GM23338 (cell line): Measurements from ENCODE around the gene TRIB2. TPM values are rescaled to one million over a fixed set of nuclear protein-coding genes. Genes with fewer than 3 reads are reported as not detected.

Experiments used
- ATAC-seq: fragments of 200-7000 bp; cut with Tn5 transposase; 3 replicates; pipeline ENCODE4 v1.9.1; 2020
- DNase-seq: peaks from one replicate; pipeline ENCODE4 v3.0.0-alpha.2; 2015; ENCODE audit warnings: low spot score
- H2AFZ ChIP-seq: fragments of 200-600 bp; sonication (generic); 2 replicates; pipeline ENCODE4 v1.8.0; 2016; ENCODE audit warnings: antibody characterized with exemption, mild to moderate bottlenecking, moderate library complexity
- H3F3A ChIP-seq: fragments of 200-600 bp; sonication (generic); replicated peaks from 2 replicates; pipeline ENCODE4 v1.8.0; 2017; ENCODE audit warnings: antibody characterized with exemption, mixed run types, low read depth
- H3K27ac ChIP-seq: fragments of 200-600 bp; sonication (generic); 2 replicates; pipeline ENCODE4 v1.6.1; 2016; ENCODE audit warnings: low read depth
- H3K27me3 ChIP-seq: fragments of 200-600 bp; sonication (generic); 2 replicates; pipeline ENCODE4 v1.8.0; 2016; ENCODE audit warnings: mild to moderate bottlenecking, mixed run types, moderate library complexity; ENCODE audit not compliant: insufficient read depth
- H3K36me3 ChIP-seq: fragments of 200-600 bp; sonication (generic); 2 replicates; pipeline ENCODE4 v1.8.0; 2016; ENCODE audit warnings: mild to moderate bottlenecking; ENCODE audit not compliant: insufficient read depth
- H3K4me1 ChIP-seq: fragments of 200-600 bp; sonication (generic); 2 replicates; pipeline ENCODE4 v1.8.0; 2016; ENCODE audit warnings: mild to moderate bottlenecking, moderate library complexity; ENCODE audit not compliant: insufficient read depth
- H3K4me2 ChIP-seq: fragments of 200-600 bp; sonication (generic); 2 replicates; pipeline ENCODE4 v1.7.1; 2017; ENCODE audit warnings: mixed run types
- H3K4me3 ChIP-seq: fragments of 200-600 bp; sonication (generic); 2 replicates; pipeline ENCODE4 v1.6.1; 2016; ENCODE audit warnings: mixed run types
- H3K79me2 ChIP-seq: fragments of 200-600 bp; sonication (generic); replicated peaks from 2 replicates; pipeline ENCODE4 v1.8.0; 2017; ENCODE audit warnings: mild to moderate bottlenecking; ENCODE audit not compliant: insufficient read depth
- H3K9me2 ChIP-seq: fragments of 200-600 bp; sonication (generic); 2 replicates; pipeline ENCODE4 v1.8.0; 2017; ENCODE audit not compliant: insufficient read depth
- H4K20me1 ChIP-seq: fragments of 200-600 bp; sonication (generic); replicated peaks from 2 replicates; pipeline ENCODE4 v1.8.0; 2017; ENCODE audit warnings: mild to moderate bottlenecking; ENCODE audit not compliant: insufficient read depth
- H3K27ac Mint-ChIP-seq: 2 replicates; pipeline ENCODE4 v1.8.0; 2020; ENCODE audit warnings: inconsistent platforms, mild to moderate bottlenecking, moderate library complexity, mixed read lengths
- H3K27me3 Mint-ChIP-seq: 3 replicates; pipeline ENCODE4 v1.8.0; 2022; ENCODE audit warnings: low read depth, mild to moderate bottlenecking, moderate library complexity, mixed read lengths, inconsistent platforms; ENCODE audit not compliant: insufficient read depth, poor library complexity
- H3K36me3 Mint-ChIP-seq: 3 replicates; pipeline ENCODE4 v1.8.0; 2021; ENCODE audit warnings: low read depth, mild to moderate bottlenecking, inconsistent platforms, moderate library complexity, mixed read lengths
- H3K4me1 Mint-ChIP-seq: 3 replicates; pipeline ENCODE4 v1.8.0; 2020; ENCODE audit warnings: mild to moderate bottlenecking, inconsistent platforms, mixed read lengths
- H3K4me3 Mint-ChIP-seq: 3 replicates; pipeline ENCODE4 v1.8.0; 2021; ENCODE audit warnings: moderate library complexity, mild to moderate bottlenecking, inconsistent platforms, mixed read lengths
- H3K9me3 Mint-ChIP-seq: 3 replicates; pipeline ENCODE4 v1.8.0; 2020; ENCODE audit warnings: moderate library complexity, mild to moderate bottlenecking, inconsistent platforms, mixed read lengths
- CREB1 ChIP-seq: fragments of 250-450 bp; sonication (Bioruptor Pico); IDR thresholded peaks from 2 replicates; pipeline ENCODE4 v1.5.0; 2020; ENCODE audit warnings: low read depth, mild to moderate bottlenecking, moderate library complexity
- EZH2phosphoT487 ChIP-seq: fragments of 200-600 bp; sonication (generic); IDR thresholded peaks from one replicate; pipeline ENCODE4 v1.8.1; 2018; ENCODE audit warnings: antibody characterized with exemption; ENCODE audit not compliant: unreplicated experiment
- STAT1 ChIP-seq: IDR thresholded peaks from one replicate; pipeline ENCODE4 v1.6.1; 2016; ENCODE audit warnings: antibody characterized with exemption; ENCODE audit not compliant: unreplicated experiment
- polyA plus RNA-seq: library from polyadenylated mRNA; unstranded; fragments of >200 nt; fragmentation: Nextera tagmentation; extraction: Ambion mirVana; gene quantifications from 2 replicates; pipeline ENCODE4 v1.2.1, GENCODE V29; 2016
- total RNA-seq: library from RNA; depleted of rRNA; stranded (reverse); fragments of >200 nt; shearing (Covaris generic); gene quantifications from 2 replicates; pipeline ENCODE4 v1.2.3, GENCODE V29; 2014
- TF ChIP-seq, protein P1 (sequence below): IDR thresholded peaks from one replicate; pipeline ENCODE4 v1.6.1; 2018; ENCODE audit warnings: antibody characterized with exemption; ENCODE audit not compliant: unreplicated experiment
- TF ChIP-seq, protein P2 (sequence below), 2 experiments: fragments of 200-600 bp in 1 of 2; sonication (generic) in 1 of 2; conservative IDR thresholded peaks; 2 replicates each; pipeline versions ENCODE4 v1.5.1 to v1.6.1; 2016 to 2017; ENCODE audit warnings: antibody characterized with exemption in 2 of 2, low read depth in 2 of 2, mild to moderate bottlenecking in 2 of 2, moderate library complexity in 1 of 2
- TF ChIP-seq, protein P3 (sequence below): fragments of 250-450 bp; sonication (Bioruptor Pico); IDR thresholded peaks from 2 replicates; pipeline ENCODE4 v1.5.0; 2020; ENCODE audit warnings: mild to moderate bottlenecking, moderate library complexity
- TF ChIP-seq, protein P4 (sequence below): IDR thresholded peaks from 2 replicates; pipeline ENCODE4 v1.6.1; 2016; ENCODE audit warnings: antibody characterized with exemption

The TRIB2 gene
- total and polyA plus RNA-seq, 2 experiments from 2014 or later, result 40.3 to 109 TPM

DNA sequence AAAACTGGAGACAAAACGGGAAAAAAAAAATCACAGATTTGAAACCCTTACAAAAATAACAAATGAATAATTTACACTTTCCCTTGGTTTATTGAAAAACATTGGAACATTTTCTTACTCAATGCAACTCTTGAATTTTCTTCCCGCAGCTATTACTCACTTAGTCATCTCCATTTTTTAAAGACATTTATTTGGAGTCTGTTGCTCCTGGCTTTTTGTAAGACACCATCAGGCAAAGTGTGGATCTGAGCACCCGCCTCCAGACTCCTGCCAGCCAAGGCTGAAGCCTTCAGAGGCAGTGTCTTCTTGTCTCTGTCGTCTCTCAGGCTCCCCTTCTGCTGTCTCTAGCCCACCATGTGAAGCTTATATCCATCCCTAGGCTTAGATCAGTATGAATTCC, 46.2 kb downstream of the TRIB2 start (continued):
- TF ChIP-seq, protein P1, sequence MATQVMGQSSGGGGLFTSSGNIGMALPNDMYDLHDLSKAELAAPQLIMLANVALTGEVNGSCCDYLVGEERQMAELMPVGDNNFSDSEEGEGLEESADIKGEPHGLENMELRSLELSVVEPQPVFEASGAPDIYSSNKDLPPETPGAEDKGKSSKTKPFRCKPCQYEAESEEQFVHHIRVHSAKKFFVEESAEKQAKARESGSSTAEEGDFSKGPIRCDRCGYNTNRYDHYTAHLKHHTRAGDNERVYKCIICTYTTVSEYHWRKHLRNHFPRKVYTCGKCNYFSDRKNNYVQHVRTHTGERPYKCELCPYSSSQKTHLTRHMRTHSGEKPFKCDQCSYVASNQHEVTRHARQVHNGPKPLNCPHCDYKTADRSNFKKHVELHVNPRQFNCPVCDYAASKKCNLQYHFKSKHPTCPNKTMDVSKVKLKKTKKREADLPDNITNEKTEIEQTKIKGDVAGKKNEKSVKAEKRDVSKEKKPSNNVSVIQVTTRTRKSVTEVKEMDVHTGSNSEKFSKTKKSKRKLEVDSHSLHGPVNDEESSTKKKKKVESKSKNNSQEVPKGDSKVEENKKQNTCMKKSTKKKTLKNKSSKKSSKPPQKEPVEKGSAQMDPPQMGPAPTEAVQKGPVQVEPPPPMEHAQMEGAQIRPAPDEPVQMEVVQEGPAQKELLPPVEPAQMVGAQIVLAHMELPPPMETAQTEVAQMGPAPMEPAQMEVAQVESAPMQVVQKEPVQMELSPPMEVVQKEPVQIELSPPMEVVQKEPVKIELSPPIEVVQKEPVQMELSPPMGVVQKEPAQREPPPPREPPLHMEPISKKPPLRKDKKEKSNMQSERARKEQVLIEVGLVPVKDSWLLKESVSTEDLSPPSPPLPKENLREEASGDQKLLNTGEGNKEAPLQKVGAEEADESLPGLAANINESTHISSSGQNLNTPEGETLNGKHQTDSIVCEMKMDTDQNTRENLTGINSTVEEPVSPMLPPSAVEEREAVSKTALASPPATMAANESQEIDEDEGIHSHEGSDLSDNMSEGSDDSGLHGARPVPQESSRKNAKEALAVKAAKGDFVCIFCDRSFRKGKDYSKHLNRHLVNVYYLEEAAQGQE, result no peak
- no peak for TF ChIP-seq CREB1 (CRISPR knock-in tag)

DNA sequence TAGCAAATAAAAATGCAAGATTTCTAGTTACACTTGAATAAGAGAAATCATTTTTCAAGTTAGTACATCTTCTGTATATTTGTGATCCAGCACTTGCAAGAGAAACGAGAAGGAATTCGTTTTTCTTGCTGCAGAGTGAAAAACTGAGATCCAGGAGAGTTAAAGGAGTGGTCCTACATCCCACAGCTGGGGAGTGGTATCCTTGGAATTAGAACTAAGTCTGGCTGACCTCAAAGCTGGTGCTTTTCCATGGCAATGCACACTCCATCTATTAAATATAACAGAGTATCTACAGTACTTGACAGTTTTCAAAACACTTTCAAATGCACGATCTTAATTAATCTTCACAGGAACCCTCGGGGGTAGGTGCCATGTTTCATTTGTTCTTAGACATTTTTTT, 46.8 kb downstream of the TRIB2 start:
- H3K4me3 ChIP-seq, result no peak overlapping the region
- no peak overlapping the region for H3K4me2 ChIP-seq
- H3K9me3 Mint-ChIP-seq, result no peaks in the 10 kb centered on the region
- TF ChIP-seq, protein P2, sequence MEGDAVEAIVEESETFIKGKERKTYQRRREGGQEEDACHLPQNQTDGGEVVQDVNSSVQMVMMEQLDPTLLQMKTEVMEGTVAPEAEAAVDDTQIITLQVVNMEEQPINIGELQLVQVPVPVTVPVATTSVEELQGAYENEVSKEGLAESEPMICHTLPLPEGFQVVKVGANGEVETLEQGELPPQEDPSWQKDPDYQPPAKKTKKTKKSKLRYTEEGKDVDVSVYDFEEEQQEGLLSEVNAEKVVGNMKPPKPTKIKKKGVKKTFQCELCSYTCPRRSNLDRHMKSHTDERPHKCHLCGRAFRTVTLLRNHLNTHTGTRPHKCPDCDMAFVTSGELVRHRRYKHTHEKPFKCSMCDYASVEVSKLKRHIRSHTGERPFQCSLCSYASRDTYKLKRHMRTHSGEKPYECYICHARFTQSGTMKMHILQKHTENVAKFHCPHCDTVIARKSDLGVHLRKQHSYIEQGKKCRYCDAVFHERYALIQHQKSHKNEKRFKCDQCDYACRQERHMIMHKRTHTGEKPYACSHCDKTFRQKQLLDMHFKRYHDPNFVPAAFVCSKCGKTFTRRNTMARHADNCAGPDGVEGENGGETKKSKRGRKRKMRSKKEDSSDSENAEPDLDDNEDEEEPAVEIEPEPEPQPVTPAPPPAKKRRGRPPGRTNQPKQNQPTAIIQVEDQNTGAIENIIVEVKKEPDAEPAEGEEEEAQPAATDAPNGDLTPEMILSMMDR (conservative IDR thresholded peaks at IDR 0.05; ENCODE audit: low read depth in 2 of 2), result no peak
- TF ChIP-seq, protein P1, result no peak
- TF ChIP-seq STAT1 (no peak), EZH2phosphoT487 (no peak), CREB1 (CRISPR knock-in tag) (no peak)
- TF ChIP-seq, protein P3, sequence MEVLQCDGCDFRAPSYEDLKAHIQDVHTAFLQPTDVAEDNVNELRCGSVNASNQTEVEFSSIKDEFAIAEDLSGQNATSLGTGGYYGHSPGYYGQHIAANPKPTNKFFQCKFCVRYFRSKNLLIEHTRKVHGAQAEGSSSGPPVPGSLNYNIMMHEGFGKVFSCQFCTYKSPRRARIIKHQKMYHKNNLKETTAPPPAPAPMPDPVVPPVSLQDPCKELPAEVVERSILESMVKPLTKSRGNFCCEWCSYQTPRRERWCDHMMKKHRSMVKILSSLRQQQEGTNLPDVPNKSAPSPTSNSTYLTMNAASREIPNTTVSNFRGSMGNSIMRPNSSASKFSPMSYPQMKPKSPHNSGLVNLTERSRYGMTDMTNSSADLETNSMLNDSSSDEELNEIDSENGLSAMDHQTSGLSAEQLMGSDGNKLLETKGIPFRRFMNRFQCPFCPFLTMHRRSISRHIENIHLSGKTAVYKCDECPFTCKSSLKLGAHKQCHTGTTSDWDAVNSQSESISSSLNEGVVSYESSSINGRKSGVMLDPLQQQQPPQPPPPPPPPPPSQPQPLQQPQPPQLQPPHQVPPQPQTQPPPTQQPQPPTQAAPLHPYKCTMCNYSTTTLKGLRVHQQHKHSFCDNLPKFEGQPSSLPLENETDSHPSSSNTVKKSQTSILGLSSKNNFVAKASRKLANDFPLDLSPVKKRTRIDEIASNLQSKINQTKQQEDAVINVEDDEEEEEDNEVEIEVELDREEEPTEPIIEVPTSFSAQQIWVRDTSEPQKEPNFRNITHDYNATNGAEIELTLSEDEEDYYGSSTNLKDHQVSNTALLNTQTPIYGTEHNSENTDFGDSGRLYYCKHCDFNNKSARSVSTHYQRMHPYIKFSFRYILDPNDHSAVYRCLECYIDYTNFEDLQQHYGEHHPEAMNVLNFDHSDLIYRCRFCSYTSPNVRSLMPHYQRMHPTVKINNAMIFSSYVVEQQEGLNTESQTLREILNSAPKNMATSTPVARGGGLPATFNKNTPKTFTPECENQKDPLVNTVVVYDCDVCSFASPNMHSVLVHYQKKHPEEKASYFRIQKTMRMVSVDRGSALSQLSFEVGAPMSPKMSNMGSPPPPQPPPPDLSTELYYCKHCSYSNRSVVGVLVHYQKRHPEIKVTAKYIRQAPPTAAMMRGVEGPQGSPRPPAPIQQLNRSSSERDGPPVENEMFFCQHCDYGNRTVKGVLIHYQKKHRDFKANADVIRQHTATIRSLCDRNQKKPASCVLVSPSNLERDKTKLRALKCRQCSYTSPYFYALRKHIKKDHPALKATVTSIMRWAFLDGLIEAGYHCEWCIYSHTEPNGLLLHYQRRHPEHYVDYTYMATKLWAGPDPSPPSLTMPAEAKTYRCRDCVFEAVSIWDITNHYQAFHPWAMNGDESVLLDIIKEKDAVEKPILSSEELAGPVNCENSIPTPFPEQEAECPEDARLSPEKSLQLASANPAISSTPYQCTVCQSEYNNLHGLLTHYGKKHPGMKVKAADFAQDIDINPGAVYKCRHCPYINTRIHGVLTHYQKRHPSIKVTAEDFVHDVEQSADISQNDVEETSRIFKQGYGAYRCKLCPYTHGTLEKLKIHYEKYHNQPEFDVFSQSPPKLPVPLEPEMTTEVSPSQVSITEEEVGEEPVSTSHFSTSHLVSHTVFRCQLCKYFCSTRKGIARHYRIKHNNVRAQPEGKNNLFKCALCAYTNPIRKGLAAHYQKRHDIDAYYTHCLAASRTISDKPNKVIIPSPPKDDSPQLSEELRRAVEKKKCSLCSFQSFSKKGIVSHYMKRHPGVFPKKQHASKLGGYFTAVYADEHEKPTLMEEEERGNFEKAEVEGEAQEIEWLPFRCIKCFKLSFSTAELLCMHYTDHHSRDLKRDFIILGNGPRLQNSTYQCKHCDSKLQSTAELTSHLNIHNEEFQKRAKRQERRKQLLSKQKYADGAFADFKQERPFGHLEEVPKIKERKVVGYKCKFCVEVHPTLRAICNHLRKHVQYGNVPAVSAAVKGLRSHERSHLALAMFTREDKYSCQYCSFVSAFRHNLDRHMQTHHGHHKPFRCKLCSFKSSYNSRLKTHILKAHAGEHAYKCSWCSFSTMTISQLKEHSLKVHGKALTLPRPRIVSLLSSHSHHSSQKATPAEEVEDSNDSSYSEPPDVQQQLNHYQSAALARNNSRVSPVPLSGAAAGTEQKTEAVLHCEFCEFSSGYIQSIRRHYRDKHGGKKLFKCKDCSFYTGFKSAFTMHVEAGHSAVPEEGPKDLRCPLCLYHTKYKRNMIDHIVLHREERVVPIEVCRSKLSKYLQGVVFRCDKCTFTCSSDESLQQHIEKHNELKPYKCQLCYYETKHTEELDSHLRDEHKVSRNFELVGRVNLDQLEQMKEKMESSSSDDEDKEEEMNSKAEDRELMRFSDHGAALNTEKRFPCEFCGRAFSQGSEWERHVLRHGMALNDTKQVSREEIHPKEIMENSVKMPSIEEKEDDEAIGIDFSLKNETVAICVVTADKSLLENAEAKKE (CRISPR knock-in tag), result no peak
- TF ChIP-seq, protein P4, sequence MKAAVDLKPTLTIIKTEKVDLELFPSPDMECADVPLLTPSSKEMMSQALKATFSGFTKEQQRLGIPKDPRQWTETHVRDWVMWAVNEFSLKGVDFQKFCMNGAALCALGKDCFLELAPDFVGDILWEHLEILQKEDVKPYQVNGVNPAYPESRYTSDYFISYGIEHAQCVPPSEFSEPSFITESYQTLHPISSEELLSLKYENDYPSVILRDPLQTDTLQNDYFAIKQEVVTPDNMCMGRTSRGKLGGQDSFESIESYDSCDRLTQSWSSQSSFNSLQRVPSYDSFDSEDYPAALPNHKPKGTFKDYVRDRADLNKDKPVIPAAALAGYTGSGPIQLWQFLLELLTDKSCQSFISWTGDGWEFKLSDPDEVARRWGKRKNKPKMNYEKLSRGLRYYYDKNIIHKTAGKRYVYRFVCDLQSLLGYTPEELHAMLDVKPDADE, result no peak

More for the DNA sequence above, 46.8 kb downstream of the TRIB2 start:
- Histone ChIP-seq H3K27ac (no peak overlapping the region), H3K27me3 (peaks cover 11% of the 10 kb centered on the region; the same call in 1 of the 2 replicates), H3K9me2 (0 out of 2 replicates have a peak, but pooled peaks cover 10% of the 10 kb centered on the region), H3F3A (no peaks in the 10 kb centered on the region), H3K79me2 (no peaks in the 10 kb centered on the region), H2AFZ (no peak overlapping the region), H4K20me1 (no peaks in the 10 kb centered on the region), H3K4me1 (peaks cover 3% of the 10 kb centered on the region; the same call in 1 of the 2 replicates), H3K36me3 (no peaks in the 10 kb centered on the region)
- peaks cover 16% of the 10 kb centered on the region for H3K4me1 Mint-ChIP-seq
- DNase-seq (no peak), ATAC-seq (no peak)
- H3K36me3 Mint-ChIP-seq, result no peaks in the 10 kb centered on the region; the same call in 2 of the 3 replicates
- H3K27me3 Mint-ChIP-seq, result peaks cover 7% of the 10 kb centered on the region
- no peak overlapping the region for H3K27ac Mint-ChIP-seq
- H3K4me3 Mint-ChIP-seq, result no peak overlapping the region
